ENCODE results near the gene OTOF. TPM values are rescaled to one million over a fixed set of nuclear protein-coding genes. Genes with fewer than 3 reads are reported as not detected.

The OTOF gene
- 0.11 and 0.22 TPM in 2 replicates for total RNA-seq
- long read RNA-seq, partial matches to known transcripts = 1 of 1 reads
- long read RNA-seq, other reads (novel, unspliced or antisense) = 0 of 1 reads

DNA sequence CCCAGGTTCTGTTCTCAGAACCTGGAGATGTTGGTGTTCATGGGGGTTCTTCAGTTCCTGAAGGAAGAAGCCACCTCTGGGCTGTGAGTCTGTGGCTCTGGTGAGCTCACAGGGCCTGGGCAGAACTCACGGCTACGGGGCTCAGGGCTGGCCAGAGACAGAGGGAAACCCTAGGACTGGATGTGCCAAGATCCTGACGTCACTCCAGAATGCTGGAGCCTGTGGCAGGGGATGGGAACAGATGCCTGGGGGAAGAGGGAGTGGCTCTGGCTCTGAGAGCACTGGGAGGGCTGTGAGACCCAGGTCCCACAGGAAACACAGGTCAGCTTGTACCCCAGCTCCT lies at the start of gene OTOF:
TSS of gene OTOF (minus strand) at position 214 of the 343 bp plus-strand sequence.
- TF ChIP-seq, protein P1, sequence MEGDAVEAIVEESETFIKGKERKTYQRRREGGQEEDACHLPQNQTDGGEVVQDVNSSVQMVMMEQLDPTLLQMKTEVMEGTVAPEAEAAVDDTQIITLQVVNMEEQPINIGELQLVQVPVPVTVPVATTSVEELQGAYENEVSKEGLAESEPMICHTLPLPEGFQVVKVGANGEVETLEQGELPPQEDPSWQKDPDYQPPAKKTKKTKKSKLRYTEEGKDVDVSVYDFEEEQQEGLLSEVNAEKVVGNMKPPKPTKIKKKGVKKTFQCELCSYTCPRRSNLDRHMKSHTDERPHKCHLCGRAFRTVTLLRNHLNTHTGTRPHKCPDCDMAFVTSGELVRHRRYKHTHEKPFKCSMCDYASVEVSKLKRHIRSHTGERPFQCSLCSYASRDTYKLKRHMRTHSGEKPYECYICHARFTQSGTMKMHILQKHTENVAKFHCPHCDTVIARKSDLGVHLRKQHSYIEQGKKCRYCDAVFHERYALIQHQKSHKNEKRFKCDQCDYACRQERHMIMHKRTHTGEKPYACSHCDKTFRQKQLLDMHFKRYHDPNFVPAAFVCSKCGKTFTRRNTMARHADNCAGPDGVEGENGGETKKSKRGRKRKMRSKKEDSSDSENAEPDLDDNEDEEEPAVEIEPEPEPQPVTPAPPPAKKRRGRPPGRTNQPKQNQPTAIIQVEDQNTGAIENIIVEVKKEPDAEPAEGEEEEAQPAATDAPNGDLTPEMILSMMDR (IDR thresholded peaks at IDR 0.05; ENCODE audit: unreplicated experiment) = no peak
- Mint-ChIP-seq H3K4me1 (ENCODE audit: low read depth) (no peaks in the 10 kb centered on the region), H3K36me3 (ENCODE audit: insufficient read depth) (no peaks in the 10 kb centered on the region), H3K9me3 (ENCODE audit: low read depth) (no peaks in the 10 kb centered on the region), H3K27me3 (peaks cover 5% of the 10 kb centered on the region), H3K27ac (peak within 1 kb of the TSS; percentile 52), H3K4me3 (ENCODE audit: low read depth) (no peak within 1 kb of the TSS)
- DNase-seq (ENCODE audit: low spot score, unreplicated experiment) = no peak

DNA sequence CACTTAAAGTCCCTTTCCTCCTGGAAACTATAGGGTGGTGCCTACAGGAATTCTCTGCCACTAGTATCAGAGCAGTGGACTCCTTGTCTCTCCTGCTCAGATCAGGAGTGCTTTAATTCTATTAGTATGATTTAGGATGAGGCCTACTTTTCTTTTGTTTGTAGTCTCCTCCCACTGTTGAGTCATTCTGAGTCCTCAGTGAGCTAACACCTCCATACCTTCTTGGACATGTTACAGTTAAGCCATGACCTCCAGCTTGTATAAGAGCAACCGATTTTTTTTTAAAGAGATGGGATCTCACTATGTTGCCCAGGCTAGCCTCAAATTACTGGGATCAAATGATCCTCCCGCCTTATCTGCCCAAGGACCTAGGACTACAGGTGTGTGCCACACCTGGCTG lies 48.7 kb upstream of the OTOF start:
- H3K9me3 Mint-ChIP-seq (ENCODE audit: low read depth) = no peaks in the 10 kb centered on the region
- peaks cover 11% of the 10 kb centered on the region for H3K27me3 Mint-ChIP-seq
- H3K36me3 Mint-ChIP-seq (ENCODE audit: insufficient read depth) = no peaks in the 10 kb centered on the region
- H3K27ac Mint-ChIP-seq = no peak overlapping the region
- H3K4me3 Mint-ChIP-seq (ENCODE audit: low read depth) = no peak overlapping the region
- TF ChIP-seq, protein P1 (IDR thresholded peaks at IDR 0.05; ENCODE audit: unreplicated experiment) = no peak
- no peak for DNase-seq (ENCODE audit: low spot score, unreplicated experiment)
- H3K4me1 Mint-ChIP-seq (ENCODE audit: low read depth) = no peaks in the 10 kb centered on the region

DNA sequence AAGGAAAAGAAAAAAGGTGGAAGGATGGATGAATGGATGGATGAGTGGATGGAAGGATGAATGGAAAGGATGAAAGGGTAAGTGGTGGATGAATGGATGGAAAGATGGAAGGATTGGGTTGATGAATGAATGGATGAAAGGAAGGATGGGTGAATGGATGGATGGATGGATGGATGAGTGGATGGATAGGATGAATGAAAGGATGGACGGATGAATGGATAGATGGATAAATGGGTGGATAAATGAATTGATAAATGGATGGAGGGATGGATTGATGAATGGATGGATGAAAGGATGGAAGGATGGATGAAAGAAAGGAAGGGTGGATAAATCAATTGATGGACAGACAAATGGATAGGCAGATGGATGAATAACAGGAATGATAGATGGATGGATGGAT lies 48.2 kb upstream of the OTOF start:
- H3K27me3 Mint-ChIP-seq = peaks cover 12% of the 10 kb centered on the region
- H3K4me1 Mint-ChIP-seq (ENCODE audit: low read depth) = no peaks in the 10 kb centered on the region
- H3K9me3 Mint-ChIP-seq (ENCODE audit: low read depth) = no peaks in the 10 kb centered on the region
- no peaks in the 10 kb centered on the region for H3K36me3 Mint-ChIP-seq (ENCODE audit: insufficient read depth)
- no peak overlapping the region for H3K4me3 Mint-ChIP-seq (ENCODE audit: low read depth)
- DNase-seq (ENCODE audit: low spot score, unreplicated experiment) = no peak
- no peak overlapping the region for H3K27ac Mint-ChIP-seq
- TF ChIP-seq, protein P1 (IDR thresholded peaks at IDR 0.05; ENCODE audit: unreplicated experiment) = no peak

DNA sequence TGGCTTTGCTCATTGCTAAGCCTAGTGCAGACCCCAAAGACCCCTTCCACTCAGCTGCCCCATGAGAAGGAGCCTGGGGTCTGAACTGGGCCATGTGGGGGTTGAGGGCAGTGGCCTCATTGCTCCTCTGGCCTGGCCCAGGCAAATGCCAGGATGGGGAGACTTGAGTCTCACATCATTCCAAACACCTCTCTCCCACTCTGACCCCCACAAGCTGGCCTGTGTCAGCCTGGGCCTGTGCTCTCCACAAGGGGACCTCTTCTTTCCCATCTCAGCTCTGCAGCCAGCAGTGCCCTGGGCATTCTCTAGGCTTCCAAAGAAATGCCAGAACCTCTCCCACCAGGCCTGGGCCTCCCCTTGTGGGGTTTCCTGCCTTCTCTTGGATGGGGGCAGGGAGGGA lies 45.8 kb upstream of the OTOF start:
- DNase-seq (ENCODE audit: low spot score, unreplicated experiment) = no peak

DNA sequence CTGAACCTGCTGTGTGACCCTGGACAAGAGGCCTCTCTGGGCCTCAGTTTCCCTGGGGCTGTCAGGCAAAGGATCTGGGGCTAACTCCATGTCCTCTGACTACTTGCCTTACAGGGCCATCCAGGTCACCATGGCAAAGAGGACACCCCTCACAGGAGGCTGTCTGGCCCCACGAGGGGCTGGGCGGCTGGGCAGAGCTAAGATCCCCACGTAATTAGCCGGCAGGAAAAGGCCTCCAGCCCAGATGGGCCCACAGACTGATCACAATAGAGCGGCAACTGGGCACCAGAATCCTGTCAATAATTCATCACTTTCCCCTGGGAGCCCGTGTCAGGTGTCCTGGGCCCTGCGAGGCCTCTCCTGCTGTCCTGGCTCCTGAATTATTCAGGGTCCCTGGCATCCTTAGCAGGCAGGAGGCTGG lies 44.8 kb upstream of the OTOF start:
- peaks cover 21% of the 10 kb centered on the region for H3K27me3 Mint-ChIP-seq
- no peak overlapping the region for H3K4me3 Mint-ChIP-seq (ENCODE audit: low read depth)
- no peak overlapping the region for H3K27ac Mint-ChIP-seq

More for the DNA sequence above, 45.8 kb upstream of the OTOF start:
- Mint-ChIP-seq H3K4me3 (ENCODE audit: low read depth) (no peak overlapping the region), H3K27me3 (peaks cover 21% of the 10 kb centered on the region), H3K27ac (no peak overlapping the region), H3K9me3 (ENCODE audit: low read depth) (no peaks in the 10 kb centered on the region), H3K36me3 (ENCODE audit: insufficient read depth) (no peaks in the 10 kb centered on the region), H3K4me1 (ENCODE audit: low read depth) (no peaks in the 10 kb centered on the region)
- TF ChIP-seq, protein P1 (IDR thresholded peaks at IDR 0.05; ENCODE audit: unreplicated experiment) = no peak

More for the DNA sequence above, 44.8 kb upstream of the OTOF start:
- TF ChIP-seq, protein P1 (IDR thresholded peaks at IDR 0.05; ENCODE audit: unreplicated experiment) = no peak
- Mint-ChIP-seq H3K9me3 (ENCODE audit: low read depth) (no peaks in the 10 kb centered on the region), H3K4me1 (ENCODE audit: low read depth) (no peaks in the 10 kb centered on the region), H3K36me3 (ENCODE audit: insufficient read depth) (no peaks in the 10 kb centered on the region)
- DNase-seq (ENCODE audit: low spot score, unreplicated experiment) = no peak

All from progenitor cell of endocrine pancreas (in vitro differentiated cells).